ENCODE measurements around the gene SLC41A3.

DNA sequence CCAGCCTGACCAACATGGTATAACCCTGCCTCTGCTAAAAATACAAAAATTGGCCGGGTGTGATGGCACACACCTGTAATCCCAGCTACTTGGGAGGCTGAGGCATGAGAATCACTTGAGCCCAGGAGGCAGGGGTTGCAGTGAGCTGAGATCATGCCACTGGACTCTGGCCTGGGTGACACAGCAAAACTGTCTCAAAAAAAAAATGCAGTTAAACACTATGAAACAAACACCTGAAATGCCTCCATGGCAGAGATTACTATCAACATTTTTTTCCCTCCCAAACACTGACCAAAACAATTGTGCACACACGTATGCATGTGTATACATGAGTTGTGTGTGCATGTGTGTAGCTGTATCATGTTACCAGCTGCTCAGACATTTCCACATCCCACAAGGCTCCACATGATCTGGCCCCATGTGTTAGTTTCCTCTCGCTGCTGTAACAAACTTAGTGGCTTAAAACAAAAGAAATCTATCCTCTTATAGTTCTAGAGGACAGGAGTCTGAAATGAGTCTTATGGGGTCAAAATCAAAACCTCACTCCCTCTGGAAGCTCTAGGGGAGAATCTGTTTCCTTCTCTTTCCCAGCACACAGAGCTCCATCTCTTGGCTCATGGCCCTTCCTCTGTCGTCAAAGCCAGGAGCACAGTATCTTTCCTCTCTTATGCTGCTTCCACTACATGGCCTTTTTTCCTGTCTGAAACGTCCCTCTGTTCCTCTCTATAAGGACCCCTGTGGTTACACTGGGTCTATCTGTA, 34.5 kb downstream of the SLC41A3 start:
- TF ChIP-seq POLR2AphosphoS5 (IDR thresholded peaks at IDR 0.05; ENCODE audit: insufficient read depth in 1 of 2, low read depth in 1 of 2) = no peak
- no peak for TF ChIP-seq POLR2A (IDR thresholded peaks at IDR 0.05)
